ENCODE data around the gene ZNF366.

DNA sequence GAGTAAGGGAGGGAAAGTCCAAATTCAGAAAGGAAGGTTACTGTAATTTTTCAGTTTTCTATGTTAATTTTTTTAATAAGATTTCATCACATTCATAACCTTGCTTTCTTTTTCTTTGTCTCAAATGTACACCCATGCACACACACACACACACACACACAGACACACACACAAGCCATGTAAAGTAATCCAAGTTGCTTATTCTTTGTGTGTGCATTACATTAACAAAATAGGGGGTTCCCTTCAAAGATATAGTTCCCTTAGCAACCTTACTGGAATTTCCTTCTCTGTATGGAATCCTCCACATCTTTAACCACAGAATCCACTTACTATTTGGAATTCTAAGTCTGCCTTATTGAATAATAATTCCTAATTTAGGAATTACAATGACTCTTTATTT lies 32.7 kb downstream of the ZNF366 start:
- TF ChIP-seq, protein P1, sequence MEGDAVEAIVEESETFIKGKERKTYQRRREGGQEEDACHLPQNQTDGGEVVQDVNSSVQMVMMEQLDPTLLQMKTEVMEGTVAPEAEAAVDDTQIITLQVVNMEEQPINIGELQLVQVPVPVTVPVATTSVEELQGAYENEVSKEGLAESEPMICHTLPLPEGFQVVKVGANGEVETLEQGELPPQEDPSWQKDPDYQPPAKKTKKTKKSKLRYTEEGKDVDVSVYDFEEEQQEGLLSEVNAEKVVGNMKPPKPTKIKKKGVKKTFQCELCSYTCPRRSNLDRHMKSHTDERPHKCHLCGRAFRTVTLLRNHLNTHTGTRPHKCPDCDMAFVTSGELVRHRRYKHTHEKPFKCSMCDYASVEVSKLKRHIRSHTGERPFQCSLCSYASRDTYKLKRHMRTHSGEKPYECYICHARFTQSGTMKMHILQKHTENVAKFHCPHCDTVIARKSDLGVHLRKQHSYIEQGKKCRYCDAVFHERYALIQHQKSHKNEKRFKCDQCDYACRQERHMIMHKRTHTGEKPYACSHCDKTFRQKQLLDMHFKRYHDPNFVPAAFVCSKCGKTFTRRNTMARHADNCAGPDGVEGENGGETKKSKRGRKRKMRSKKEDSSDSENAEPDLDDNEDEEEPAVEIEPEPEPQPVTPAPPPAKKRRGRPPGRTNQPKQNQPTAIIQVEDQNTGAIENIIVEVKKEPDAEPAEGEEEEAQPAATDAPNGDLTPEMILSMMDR (IDR thresholded peaks at IDR 0.05) = no peak
- no peak for TF ChIP-seq POLR2A (IDR thresholded peaks at IDR 0.05)

Data from right lobe of liver (tissue), 4 donors.